Hematopoietic multipotent progenitor cell treated with erythropoietin and hydrocortisone succinate and interleukin-3 and kit ligand, for 6 days (in vitro differentiated cells): Measurements from ENCODE around the gene MAP2.

Experiments used
- DNase-seq: peaks from one replicate; pipeline ENCODE4 v3.0.0-alpha.2; 2015

MAP2 gene

DNA sequence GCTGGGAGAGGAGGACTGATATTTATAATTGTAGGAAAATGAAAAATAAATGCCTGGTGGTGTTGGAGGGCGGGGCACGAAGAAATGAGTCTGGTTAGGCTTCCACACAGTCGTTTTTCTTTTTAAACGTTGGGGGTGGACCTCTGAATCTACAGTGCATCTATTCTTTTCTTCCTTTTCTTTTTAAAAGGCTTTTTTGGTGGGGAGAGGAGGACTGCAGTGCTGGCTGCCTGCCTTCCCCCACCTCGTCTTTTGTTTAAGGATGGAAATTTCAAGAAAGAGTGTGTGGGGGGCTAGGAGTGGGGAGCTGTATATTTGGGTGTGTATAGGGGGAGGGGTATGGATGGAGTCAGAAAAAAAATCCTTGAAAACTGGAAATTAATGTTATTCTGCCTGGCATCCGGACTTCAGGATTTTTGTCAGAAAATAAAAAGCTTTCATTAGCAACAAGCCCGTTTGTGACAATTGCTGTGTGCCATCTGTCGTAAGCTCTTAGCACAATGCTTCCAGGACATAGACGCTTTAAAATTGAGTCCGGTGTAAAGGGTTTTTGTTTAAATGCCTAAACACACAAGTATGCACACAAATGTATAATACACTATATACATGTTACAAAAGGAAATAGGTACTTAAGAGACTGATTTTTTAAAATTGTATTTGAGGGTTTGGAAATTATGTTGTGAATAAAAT is 1.1 kb downstream of the MAP2 start:
- no peak for DNase-seq

- peak; percentile 58 for DNase-seq
Measured at GRCh38 chr2:209425471-209426071, 1.7 kb downstream of the MAP2 start.

GRCh38 chr2:209426432-209426831 is 2.6 kb downstream of the MAP2 start:
- no peak for DNase-seq

GRCh38 chr2:209431701-209432100 is 7.9 kb downstream of the MAP2 start:
- no peak for DNase-seq

DNA sequence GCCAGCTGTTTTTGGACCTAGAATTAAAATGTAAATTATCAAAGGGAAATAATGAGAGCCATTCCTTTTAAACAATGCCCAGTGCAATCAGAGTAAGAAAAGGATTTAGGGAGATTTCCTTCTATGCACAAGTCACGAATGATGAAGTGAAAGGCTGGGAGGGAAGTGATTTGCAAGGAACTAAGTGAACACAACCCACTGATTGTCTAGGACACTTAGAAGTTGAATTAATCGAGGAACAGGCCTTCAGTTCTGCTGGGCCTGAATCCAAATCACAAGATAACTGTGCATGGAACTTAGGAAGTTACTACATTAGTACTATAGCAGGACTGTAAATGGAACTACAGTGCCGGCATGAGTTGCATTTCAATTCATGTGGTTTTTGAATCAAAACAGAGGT is 17.7 kb downstream of the MAP2 start:
- no peak for DNase-seq

DNA sequence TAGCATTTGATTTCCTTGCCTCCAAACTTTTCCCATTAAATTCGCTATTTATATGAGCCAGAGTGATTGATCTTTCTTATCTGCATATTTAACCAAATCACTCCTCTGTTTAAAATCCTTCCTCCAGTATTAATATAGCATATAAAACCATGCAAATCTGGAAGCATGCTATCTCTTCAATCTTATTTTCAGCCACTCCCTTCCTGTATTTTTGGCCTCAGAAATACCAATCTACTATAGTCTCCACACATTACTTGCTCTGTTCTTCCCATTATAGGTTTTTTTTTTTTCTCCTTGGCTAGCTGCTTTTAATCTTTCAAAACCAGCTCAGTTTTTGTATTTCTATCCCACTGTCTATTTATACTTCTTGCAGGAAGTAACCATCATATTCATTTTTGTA is 19.1 kb downstream of the MAP2 start:
- no peak for DNase-seq

DNA sequence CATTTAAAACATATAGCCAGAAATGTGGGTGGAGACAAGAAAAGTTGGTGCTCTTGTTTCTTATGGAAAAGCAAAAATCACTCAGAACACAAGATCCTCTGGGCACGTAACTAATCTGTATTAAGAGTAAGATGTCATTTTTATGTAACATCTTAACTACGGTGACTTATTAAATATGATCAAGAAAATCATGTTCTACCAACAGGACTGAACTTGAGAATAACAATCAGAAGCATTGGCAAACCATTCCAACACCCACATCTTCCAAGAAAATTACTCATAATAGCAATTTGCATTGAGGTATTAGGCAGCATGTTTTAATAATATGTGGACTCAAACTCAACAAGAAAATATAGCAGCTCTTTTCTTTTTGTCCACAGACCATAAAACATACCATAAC is 21.6 kb downstream of the MAP2 start:
- no peak for DNase-seq

GRCh38 chr2:209451209-209451834 is 27.5 kb downstream of the MAP2 start:
- DNase-seq = no peak

- no peak for DNase-seq
Measured at GRCh38 chr2:209456489-209456888, 32.6 kb downstream of the MAP2 start.

GRCh38 chr2:209458008-209458979 is 34.4 kb downstream of the MAP2 start:
- DNase-seq = no peak

DNA sequence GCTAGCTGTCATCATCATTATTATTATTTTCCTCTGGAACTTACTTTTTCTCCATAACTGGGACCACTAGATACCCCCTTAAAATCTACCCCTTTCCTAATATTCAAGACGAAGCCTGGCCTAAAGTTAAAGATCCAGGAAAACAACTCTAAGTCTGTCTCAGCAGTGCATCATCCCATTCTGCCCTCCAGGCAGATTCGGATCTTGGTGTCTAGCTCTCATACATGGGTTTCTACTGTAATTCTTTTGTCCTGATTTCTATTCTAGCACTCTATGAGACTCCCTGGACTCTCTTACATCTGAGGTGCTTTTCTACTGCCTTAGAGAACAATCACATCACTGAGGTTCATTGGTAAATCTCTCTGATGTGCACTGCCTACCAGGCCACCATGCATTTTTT is 35.5 kb downstream of the MAP2 start:
- DNase-seq = no peak

- DNase-seq = no peak
Measured at GRCh38 chr2:209460151-209460761, 36.4 kb downstream of the MAP2 start.

GRCh38 chr2:209463226-209463625 is 39.4 kb downstream of the MAP2 start:
- peak; percentile 4 for DNase-seq

DNA sequence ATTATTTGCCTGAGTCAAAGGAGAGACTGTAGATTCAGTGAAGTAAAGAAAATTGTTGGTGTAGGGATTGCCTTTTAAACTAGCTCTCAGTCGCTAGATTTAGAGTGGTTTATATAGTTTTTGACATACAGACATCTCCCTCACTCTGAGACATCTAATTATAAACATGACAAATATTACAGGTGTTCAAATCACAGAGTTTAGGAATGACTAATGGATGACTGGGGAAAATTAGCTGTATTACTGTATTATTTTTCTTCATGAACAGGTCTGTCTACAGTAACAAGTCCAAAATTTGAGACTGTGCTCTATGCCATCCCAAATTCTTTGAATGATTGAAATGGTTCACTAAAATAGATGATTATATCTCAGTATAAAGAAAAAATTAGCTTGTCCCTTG is 40.0 kb downstream of the MAP2 start:
- no peak for DNase-seq

DNA sequence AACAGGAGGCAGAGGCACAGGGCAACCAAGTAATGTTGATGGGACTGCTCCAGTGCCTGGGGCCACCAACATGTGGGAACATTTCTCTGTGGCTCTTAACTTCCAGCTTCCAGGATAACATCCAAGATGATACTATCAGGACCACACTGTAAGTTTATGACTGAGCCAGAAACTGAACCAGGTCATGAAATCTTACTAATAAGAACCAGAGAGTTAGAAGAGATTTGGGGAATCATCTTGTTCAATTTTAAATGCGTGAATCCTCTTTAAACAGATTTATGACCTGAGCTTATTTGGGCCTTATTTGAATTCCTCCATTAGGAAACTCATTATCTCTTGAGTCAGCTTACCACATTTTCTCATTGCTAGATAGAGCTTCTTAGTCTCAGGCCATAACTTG is 45.0 kb downstream of the MAP2 start:
- DNase-seq = no peak

- no peak for DNase-seq
Measured at GRCh38 chr2:209469481-209469880, 45.6 kb downstream of the MAP2 start.

DNA sequence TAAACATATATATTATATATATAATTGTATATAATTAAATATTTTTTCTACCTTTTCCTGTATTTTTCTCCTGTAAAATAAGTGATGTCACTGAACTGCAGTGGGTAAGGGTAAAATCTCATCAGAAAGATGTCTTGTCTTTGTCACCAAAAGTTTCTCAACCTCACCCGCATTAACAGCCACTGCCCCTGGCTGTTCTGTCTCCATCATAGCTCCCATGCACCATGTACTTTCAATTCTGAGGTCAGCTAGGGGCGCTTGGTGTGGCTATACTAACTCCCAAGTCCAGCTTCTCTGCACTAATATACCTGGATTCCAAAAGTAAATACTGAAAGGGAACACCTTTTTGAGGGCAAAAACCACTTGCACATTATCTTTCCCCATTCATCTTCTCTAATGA is 46.6 kb downstream of the MAP2 start:
- no peak for DNase-seq

DNA sequence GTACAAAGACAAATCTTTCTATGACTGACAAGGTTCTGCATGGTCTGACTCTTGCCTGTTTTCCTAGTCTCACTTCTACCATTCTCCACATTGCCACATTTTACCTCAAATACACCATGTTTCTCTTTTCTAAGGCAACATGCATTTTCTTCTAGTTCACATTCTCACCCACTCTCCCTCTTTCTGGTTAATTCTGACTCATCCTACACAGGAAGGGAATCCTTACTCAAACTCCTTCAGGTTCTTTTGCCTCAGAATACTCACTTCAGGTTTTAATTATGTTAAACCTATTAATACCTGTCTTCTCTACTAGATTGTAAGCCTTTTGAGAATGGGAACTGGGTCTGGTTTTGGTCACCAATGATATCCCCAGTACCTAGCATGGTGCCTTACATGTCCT is 47.2 kb downstream of the MAP2 start:
- DNase-seq = no peak

DNA sequence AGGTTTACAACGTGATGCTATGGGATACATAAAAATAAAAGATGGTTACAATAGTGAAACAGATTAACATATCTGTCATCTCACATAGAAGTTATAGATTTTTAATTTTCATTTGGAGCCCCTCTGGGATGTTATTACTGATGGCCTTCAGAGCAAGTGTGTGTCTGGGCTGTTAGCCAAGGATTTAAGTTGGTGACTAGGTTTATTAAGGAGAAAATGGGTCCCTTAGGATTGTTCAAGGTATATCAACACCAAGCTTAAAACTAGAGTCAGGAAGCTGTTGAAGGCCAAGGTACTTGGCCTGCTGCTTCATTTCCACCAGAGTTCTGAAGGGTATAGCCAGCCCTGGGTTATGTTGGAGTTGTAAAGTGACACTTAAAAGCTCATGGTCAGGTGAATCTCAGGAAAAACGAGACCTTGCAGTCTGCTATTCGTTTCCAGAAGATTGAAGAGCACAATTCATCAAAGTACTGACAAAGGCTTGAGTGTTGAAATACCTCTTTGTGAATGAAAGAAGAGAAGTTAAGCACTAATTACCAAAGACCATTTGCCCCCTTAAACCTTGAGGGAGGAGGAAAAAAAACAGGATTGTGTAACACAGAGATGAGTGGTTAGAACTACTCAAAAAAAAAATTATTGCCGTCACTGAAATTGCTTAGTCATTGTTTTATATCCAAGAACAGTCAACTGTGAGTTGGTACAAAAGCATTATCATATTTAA is 48.4 kb downstream of the MAP2 start:
- peak; percentile 71 for DNase-seq

DNA sequence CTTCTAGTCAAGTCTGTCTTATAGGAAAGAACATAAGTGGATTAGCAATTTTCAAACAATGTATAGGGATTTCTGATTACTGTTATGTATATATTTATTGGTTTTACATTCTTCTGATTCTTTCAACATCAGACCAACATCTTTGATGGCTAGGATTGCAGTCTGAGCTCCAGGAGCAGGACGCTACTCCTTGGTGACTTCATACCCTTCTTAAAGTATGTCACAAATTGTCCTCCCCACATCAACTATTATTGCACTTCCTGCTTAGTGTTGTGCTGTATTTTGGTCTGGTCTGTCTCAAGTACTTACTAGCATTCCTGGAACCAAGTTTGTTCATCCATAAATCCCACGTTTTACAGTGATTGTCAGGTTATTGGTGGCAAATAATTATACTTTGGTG is 49.0 kb downstream of the MAP2 start:
- DNase-seq = peak; percentile 7

GRCh38 chr2:209473930-209474419 is 50.1 kb downstream of the MAP2 start:
- peak; percentile 29 for DNase-seq

GRCh38 chr2:209474960-209475359 is 51.1 kb downstream of the MAP2 start:
- DNase-seq = no peak
